Kidney epithelial cell (primary cell): ENCODE results near the gene RPS17. TPM values are rescaled to one million over a fixed set of nuclear protein-coding genes. Genes with fewer than 3 reads are reported as not detected.
"Not testable (repeated sequence)": the region's sequence is repeated elsewhere in the genome, so short reads cannot be mapped to it uniquely, and the experiment has no call there.

Source experiments
- DNase-seq: peaks from one replicate; pipeline ENCODE4 v3.0.0-alpha.2; 2010; ENCODE audit warnings: low read depth
- H3K27me3 ChIP-seq: 2 replicates; pipeline ENCODE4 v1.6.0; 2011; ENCODE audit warnings: low read length; ENCODE audit not compliant: control insufficient read depth, insufficient read depth
- H3K36me3 ChIP-seq: 2 replicates; pipeline ENCODE4 v1.5.1; 2011; ENCODE audit warnings: low read length; ENCODE audit not compliant: control insufficient read depth, insufficient read depth
- H3K4me3 ChIP-seq: 2 replicates; pipeline ENCODE4 v1.5.1; 2011; ENCODE audit warnings: low read depth, mild to moderate bottlenecking, control low read depth, low read length
- total RNA-seq: library from RNA; depleted of rRNA; stranded (reverse); fragments of >200 nt; gene quantifications from 2 replicates; pipeline ENCODE4 v1.2.3, GENCODE V29; 2015
- TF ChIP-seq, protein P1 (sequence below): IDR thresholded peaks from 2 replicates; pipeline ENCODE4 v1.5.1; 2011; ENCODE audit warnings: mild to moderate bottlenecking, moderate library complexity, low read length, control low read depth, inconsistent platforms; ENCODE audit not compliant: insufficient read depth, poor library complexity, severe bottlenecking

RPS17 gene
- total RNA-seq, 1 donor from 2014 or later: 5,590 TPM

DNA sequence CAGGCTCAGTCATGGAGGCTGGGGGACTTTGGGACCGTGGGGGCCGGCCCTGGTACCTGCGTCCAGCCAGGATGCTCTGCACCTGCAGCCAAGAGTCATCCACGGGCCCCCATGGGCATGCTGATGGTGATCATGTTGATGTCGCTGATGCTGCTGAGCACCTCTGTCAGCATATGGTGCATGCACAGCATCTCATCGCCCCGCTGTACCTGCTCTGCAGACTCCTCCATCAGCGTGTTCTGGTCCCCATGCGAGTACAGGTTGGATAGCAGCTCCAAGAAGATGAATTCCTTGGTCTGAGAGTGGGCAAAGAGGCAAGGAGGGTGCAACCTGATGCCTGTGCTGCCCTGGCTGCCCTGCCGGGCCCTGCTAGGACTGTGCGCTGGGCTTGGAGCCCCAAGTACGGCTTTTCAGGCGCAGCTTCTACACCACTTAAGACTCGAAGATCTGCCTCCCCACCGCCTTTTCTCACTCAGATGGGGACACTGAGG is 7.2 kb downstream of the RPS17 start:
- TF ChIP-seq, protein P1, sequence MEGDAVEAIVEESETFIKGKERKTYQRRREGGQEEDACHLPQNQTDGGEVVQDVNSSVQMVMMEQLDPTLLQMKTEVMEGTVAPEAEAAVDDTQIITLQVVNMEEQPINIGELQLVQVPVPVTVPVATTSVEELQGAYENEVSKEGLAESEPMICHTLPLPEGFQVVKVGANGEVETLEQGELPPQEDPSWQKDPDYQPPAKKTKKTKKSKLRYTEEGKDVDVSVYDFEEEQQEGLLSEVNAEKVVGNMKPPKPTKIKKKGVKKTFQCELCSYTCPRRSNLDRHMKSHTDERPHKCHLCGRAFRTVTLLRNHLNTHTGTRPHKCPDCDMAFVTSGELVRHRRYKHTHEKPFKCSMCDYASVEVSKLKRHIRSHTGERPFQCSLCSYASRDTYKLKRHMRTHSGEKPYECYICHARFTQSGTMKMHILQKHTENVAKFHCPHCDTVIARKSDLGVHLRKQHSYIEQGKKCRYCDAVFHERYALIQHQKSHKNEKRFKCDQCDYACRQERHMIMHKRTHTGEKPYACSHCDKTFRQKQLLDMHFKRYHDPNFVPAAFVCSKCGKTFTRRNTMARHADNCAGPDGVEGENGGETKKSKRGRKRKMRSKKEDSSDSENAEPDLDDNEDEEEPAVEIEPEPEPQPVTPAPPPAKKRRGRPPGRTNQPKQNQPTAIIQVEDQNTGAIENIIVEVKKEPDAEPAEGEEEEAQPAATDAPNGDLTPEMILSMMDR: no peak
- H3K4me3 ChIP-seq: no peak overlapping the region
- H3K36me3 ChIP-seq: peaks cover 5% of the 10 kb centered on the region
- no peak for DNase-seq
- no peaks in the 10 kb centered on the region for H3K27me3 ChIP-seq

GRCh38 chr15:82532383-82532990 is 7.8 kb downstream of the RPS17 start:
- peaks cover 5% of the 10 kb centered on the region for H3K36me3 ChIP-seq
- H3K4me3 ChIP-seq: no peak overlapping the region
- TF ChIP-seq, protein P1: no peak
- no peak for DNase-seq
- no peaks in the 10 kb centered on the region for H3K27me3 ChIP-seq

- TF ChIP-seq, protein P1: no peak
- no peak overlapping the region for H3K4me3 ChIP-seq
- peaks cover 2% of the 10 kb centered on the region for H3K36me3 ChIP-seq
- no peak for DNase-seq
- H3K27me3 ChIP-seq: no peaks in the 10 kb centered on the region
Observed at GRCh38 chr15:82531496-82532382, 8.5 kb downstream of the RPS17 start.

DNA sequence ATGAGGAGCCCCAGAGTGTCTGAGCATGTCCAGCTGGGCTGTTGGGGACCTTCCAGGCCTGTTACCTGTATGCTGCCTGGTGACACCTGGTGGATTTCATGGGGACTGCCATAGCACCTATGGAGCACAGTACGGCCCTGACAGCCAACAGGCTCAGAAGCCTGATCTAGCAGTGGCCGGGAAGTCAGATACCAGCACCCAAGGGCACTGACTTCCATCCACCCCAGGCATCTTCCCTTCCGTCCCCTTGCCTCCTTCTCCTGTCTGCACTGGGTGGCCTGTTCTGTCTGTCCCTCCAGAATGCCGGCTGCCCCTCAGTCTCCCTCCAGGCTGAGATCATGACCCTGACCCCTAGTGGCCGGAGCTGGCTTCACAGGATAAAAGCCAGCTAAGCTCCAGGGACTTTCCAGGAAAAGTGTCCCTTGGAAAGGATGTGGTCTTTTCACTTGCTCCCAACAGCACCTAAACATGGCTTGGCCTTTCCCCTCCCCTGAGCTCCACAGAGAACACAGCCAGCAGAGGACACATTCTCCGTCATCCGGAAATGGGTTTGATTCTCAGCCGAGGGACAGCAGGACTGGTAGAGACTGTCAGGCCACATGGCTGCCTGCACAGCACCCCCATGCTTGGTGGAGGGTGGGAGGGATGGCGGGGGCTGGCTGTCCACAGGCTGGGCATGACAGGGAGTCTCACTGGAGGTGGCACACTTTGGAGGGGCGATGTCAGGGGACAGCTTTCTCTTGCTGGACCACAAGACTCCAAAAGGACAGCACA is 9.5 kb downstream of the RPS17 start:
- DNase-seq: peak; percentile 26
- TF ChIP-seq, protein P1: peak; percentile 83
- Histone ChIP-seq H3K4me3 (peak overlapping the region; percentile 25), H3K27me3 (no peaks in the 10 kb centered on the region), H3K36me3 (no peaks in the 10 kb centered on the region)

DNA sequence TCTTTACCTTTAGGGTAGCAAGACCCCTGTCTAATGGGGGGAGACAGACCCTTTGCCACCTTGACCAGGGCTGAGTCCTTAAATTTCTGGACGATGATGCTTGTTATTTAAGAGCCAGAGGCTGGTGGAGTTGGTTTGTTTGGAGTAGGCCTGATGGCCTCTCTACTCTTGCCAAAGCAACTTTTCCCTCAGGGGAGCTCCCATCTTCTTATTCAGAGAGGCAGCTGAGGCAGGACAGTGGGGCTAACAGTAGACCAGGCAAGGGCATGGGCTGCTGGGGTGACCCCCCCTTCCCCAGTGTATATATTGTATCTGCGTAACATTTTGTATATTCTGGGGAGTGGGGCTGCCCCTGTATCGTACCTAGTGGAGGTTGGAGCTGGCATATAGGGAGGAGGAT is 10.3 kb downstream of the RPS17 start:
- DNase-seq: no peak
- TF ChIP-seq, protein P1: no peak
- H3K27me3 ChIP-seq: no peaks in the 10 kb centered on the region
- no peak overlapping the region for H3K4me3 ChIP-seq
- H3K36me3 ChIP-seq: no peaks in the 10 kb centered on the region

GRCh38 chr15:82513587-82513986 is 26.7 kb downstream of the RPS17 start:
- not testable (repeated sequence) for H3K4me3 ChIP-seq, H3K36me3 ChIP-seq, H3K27me3 ChIP-seq, DNase-seq

DNA sequence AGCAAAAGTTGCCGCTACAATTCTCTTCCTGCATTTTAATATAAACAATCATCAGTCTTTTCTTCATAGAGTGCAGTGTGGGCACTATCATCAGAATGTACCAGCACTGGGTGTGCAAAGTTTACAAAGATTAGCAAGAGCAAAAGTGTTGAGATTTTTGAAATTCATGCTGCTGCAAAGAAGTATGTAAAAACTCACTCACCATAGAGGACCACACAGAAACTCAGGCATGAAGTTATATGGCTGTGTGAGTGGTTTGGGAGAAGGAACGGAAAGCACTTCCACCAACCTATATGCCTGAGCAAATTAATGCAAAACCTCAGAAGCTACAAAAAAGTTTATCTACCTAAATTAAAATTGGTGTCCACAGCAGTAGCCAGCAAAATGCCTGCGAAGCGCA is 32.6 kb downstream of the RPS17 start:
- H3K4me3 ChIP-seq, H3K27me3 ChIP-seq, DNase-seq, H3K36me3 ChIP-seq: not testable (repeated sequence)

GRCh38 chr15:82507087-82507486 is 33.2 kb downstream of the RPS17 start:
- H3K36me3 ChIP-seq, H3K27me3 ChIP-seq, H3K4me3 ChIP-seq, DNase-seq: not testable (repeated sequence)

DNA sequence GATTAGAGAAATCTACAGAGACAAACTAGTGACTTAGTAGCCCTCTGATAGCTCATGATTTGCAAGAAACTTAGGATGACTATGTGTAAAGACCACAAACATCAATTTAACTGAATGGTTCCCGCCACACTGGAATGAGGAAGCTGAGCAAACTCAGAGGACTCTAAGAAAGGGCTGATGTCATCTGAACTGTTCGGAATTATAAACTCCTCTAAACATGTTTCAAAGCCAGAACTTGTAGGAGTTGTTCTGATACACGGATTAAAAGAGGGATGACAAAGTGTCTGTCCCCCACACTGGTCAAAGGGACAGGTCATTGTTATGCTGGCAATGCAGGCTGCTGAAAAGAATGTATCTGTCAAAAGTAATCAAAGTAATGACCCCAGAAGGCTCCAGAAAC is 34.4 kb downstream of the RPS17 start:
- DNase-seq, H3K27me3 ChIP-seq, H3K36me3 ChIP-seq: not testable (repeated sequence)

More for the DNA sequence above, 34.4 kb downstream of the RPS17 start:
- H3K4me3 ChIP-seq: not testable (repeated sequence)
